Measurements from ENCODE around the gene RPS2. TPM values are rescaled to one million over a fixed set of nuclear protein-coding genes. Genes with fewer than 3 reads are reported as not detected.

RPS2 gene
- total RNA-seq, 4 donors from 2014 or later = 982 to 2,205 (median 1,458) TPM

DNA sequence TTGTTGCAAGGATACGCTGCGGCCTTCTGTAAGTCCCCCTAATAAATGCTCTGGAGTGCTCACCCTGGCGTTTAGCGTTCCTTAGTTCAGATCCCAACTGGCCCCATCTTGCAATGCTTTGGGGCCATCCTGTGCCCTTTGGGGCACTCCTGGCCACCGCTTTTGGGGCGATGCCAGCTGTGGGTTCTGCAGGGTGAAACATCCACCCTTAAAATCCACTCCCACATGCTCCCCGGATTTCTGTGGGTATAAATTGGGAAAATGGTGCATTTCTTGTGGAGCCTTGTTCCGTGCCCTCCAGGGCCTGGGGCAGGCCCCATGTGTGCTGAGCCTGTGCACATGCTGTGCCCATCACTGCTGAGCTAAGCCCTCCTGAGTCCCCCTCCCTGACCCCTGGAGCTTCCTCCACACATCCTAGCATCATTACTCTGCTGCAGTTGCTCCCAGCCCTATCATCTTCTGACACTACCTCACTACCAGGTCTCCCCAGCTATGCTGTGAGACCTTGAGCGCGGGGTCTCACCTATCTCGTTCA is 27.6 kb downstream of the RPS2 start:
- no peaks in the 10 kb centered on the region for H3K27me3 ChIP-seq
- peaks cover 0 to 5% of the 10 kb centered on the region in 2 donors for H3K4me1 ChIP-seq
- H3K9me3 ChIP-seq = no peaks in the 10 kb centered on the region
- DNase-seq = no peak
- H3K36me3 ChIP-seq = no peaks in the 10 kb centered on the region
- H3K27ac ChIP-seq = no peak overlapping the region
- intact Hi-C loops (cut with DNase I; ENCODE audit: low total_unique reads) = no loop called here
- H3K4me3 ChIP-seq = no peak overlapping the region
- TF ChIP-seq, protein P1, sequence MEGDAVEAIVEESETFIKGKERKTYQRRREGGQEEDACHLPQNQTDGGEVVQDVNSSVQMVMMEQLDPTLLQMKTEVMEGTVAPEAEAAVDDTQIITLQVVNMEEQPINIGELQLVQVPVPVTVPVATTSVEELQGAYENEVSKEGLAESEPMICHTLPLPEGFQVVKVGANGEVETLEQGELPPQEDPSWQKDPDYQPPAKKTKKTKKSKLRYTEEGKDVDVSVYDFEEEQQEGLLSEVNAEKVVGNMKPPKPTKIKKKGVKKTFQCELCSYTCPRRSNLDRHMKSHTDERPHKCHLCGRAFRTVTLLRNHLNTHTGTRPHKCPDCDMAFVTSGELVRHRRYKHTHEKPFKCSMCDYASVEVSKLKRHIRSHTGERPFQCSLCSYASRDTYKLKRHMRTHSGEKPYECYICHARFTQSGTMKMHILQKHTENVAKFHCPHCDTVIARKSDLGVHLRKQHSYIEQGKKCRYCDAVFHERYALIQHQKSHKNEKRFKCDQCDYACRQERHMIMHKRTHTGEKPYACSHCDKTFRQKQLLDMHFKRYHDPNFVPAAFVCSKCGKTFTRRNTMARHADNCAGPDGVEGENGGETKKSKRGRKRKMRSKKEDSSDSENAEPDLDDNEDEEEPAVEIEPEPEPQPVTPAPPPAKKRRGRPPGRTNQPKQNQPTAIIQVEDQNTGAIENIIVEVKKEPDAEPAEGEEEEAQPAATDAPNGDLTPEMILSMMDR (IDR thresholded peaks at IDR 0.05) = no peak
- TF ChIP-seq POLR2A (IDR thresholded peaks at IDR 0.05) = no peak

DNA sequence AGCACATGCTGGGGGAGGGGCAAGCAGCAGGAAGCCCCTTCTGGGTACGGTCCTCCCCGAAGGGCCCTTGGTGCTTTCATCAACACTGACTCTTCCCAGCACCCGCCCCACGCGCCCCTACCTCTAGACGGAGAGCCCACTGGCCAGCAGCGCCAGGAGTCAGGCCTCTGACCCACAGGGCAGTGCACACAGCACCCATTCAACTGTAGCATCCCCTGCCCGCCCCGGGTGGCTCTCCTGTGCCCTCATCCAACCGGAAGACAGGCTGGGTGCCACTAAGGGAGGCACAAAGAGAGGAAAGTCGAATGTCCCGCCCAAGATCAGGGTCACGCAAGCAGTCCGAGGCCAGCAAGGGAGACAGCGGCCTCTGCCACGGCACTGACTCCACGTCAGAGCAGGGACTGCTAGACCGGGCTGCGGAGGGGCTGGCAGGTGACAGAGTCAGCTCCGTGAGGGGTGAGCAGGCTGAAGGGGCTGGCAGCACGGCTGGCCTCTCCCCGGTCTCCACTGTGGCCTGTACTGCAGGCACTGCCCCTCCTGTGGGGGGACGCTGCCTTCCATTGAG is 31.4 kb downstream of the RPS2 start:
- no peak for DNase-seq
- TF ChIP-seq, protein P1 (IDR thresholded peaks at IDR 0.05) = no peak
- TF ChIP-seq POLR2A (IDR thresholded peaks at IDR 0.05) = no peak
- no peaks in the 10 kb centered on the region for H3K9me3 ChIP-seq
- intact Hi-C loops (cut with DNase I; ENCODE audit: low total_unique reads) = loop anchor here (5.0 kb wide), 1 partner anchor 71 kb away; no protein-coding TSS in a partner anchor
- H3K4me1 ChIP-seq = no peaks in the 10 kb centered on the region
- H3K27ac ChIP-seq = no peak overlapping the region
- no peaks in the 10 kb centered on the region for H3K36me3 ChIP-seq
- H3K27me3 ChIP-seq = no peaks in the 10 kb centered on the region
- no peak overlapping the region for H3K4me3 ChIP-seq

DNA sequence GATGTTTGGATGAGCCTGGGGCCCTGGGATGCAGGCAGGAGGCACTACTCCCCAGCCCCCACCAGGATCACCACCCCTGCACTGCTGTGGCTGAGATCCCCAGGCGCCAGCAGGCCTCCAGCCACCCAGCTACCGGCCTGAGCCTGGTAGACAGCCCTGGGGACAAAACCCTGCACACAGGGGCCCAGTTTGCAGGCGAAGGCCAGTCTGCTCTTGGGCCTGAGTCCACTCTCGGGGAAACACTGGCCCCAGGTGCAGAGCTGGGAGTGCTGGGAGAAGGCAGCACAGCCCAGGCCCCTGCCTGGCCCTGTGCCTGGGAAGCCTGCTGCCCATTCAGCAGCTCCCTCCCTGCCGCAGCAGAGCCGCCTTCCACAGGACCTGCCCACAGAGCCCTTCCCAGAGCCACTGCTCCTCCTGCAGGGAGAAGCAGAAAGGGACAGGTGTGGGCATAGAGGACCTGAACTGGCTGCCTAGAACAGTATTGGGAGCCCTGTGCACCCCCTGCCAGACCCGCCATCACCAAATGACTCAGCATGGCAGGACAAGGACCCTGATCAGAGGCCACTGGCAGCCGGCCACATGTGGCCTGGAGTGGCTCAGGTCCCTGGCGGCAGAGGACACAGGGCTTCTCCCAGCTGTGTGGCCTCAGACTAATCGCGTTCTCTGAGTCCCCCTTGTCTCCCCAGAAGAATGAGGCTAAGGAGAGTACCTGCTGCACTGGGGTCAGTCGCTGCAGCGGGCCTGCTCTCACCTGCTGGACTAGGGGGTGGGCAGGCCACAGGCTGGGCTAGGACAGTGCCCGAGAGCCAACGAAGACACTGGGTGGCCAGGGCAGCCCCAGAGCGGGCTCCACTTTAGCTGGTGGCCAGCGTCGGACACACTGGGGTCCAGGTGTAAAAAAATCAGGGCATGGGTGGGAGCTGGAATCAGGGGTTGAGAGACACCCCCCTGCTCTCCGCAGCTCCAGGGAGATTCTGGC is 32.3 kb downstream of the RPS2 start:
- no peaks in the 10 kb centered on the region for H3K36me3 ChIP-seq
- H3K27ac ChIP-seq = no peak overlapping the region
- intact Hi-C loops (cut with DNase I; ENCODE audit: low total_unique reads) = loop anchor here (5.0 kb wide), 1 partner anchor 70 kb away; no protein-coding TSS in a partner anchor
- H3K9me3 ChIP-seq = no peaks in the 10 kb centered on the region
- H3K4me1 ChIP-seq = no peaks in the 10 kb centered on the region
- DNase-seq = no peak
- no peaks in the 10 kb centered on the region for H3K27me3 ChIP-seq
- TF ChIP-seq, protein P1 (IDR thresholded peaks at IDR 0.05) = no peak
- TF ChIP-seq POLR2A (IDR thresholded peaks at IDR 0.05) = no peak
- H3K4me3 ChIP-seq = no peak overlapping the region

DNA sequence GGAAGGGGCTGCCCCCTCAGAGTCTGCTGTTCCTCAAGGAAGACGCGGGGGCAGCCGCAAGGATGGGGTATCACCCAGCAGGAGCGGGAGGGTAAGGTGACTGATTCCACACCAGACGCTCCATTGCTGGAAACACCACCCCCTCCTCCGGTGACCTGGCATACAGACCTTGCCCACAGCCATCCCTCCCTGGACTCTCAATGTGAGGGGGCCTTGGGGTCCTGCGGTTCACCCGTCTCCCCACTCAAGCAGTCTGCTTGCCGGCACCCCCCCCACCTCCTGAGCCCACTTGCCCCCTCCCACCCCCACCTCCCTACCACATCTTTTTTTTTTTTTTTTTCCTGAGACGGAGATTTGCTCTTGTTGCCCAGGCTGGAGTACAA is 34.3 kb downstream of the RPS2 start:
- no peak overlapping the region for H3K27ac ChIP-seq
- no peak overlapping the region for H3K4me3 ChIP-seq

More for the DNA sequence above, 34.3 kb downstream of the RPS2 start:
- H3K27me3 ChIP-seq = no peaks in the 10 kb centered on the region
- H3K36me3 ChIP-seq = no peaks in the 10 kb centered on the region
- no peaks in the 10 kb centered on the region for H3K4me1 ChIP-seq
- intact Hi-C loops (cut with DNase I; ENCODE audit: low total_unique reads) = loop anchor here (5.0 kb wide), 1 partner anchor 68 kb away; no protein-coding TSS in a partner anchor
- no peaks in the 10 kb centered on the region for H3K9me3 ChIP-seq
- no peak for DNase-seq
- no peak for TF ChIP-seq POLR2A (IDR thresholded peaks at IDR 0.05)
- TF ChIP-seq, protein P1 (IDR thresholded peaks at IDR 0.05) = no peak

All from uterus (tissue), 4 donors.